ENCODE measurements around the gene HOMER3. TPM values are rescaled to one million over a fixed set of nuclear protein-coding genes. Genes with fewer than 3 reads are reported as not detected.

HOMER3 gene
- total RNA-seq, 1 experiment from 2014 or later = 58.9 TPM

- BruUV-seq (replicated peaks) = no TSS peak
- Mint-ChIP-seq H3K9me3 (ENCODE audit: unreplicated experiment) (no peaks in the 10 kb centered on the region), H3K27me3 (ENCODE audit: insufficient read depth, unreplicated experiment) (peaks cover 20% of the 10 kb centered on the region), H3K27ac (ENCODE audit: low read depth, unreplicated experiment) (no peak overlapping the region), H3K4me3 (ENCODE audit: unreplicated experiment) (no peak overlapping the region), H3K4me1 (ENCODE audit: insufficient read depth, unreplicated experiment) (no peaks in the 10 kb centered on the region), H3K36me3 (ENCODE audit: insufficient read depth, unreplicated experiment) (peaks cover 7% of the 10 kb centered on the region)
- ChIA-PET POLR2A (no interaction called here), CTCF (no interaction called here)
- intact Hi-C loops (cut with micrococcal nuclease) = no loop called here
- DNase-seq (ENCODE audit: unreplicated experiment) = no peak
- TF ChIP-seq, protein P1, sequence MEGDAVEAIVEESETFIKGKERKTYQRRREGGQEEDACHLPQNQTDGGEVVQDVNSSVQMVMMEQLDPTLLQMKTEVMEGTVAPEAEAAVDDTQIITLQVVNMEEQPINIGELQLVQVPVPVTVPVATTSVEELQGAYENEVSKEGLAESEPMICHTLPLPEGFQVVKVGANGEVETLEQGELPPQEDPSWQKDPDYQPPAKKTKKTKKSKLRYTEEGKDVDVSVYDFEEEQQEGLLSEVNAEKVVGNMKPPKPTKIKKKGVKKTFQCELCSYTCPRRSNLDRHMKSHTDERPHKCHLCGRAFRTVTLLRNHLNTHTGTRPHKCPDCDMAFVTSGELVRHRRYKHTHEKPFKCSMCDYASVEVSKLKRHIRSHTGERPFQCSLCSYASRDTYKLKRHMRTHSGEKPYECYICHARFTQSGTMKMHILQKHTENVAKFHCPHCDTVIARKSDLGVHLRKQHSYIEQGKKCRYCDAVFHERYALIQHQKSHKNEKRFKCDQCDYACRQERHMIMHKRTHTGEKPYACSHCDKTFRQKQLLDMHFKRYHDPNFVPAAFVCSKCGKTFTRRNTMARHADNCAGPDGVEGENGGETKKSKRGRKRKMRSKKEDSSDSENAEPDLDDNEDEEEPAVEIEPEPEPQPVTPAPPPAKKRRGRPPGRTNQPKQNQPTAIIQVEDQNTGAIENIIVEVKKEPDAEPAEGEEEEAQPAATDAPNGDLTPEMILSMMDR (IDR thresholded peaks at IDR 0.05; ENCODE audit: unreplicated experiment) = no peak
Measured at GRCh38 chr19:18899624-18900560, 41.1 kb downstream of the HOMER3 start.

GRCh38 chr19:18898607-18899408, 42.2 kb downstream of the HOMER3 start:
- ChIA-PET POLR2A (no interaction called here), CTCF (interaction anchor here (0.6 kb wide), 1 partner anchor 47 kb away, joined by 3 read pairs; no protein-coding TSS in a partner anchor)
- H3K27ac Mint-ChIP-seq (ENCODE audit: low read depth, unreplicated experiment) = no peak overlapping the region
- H3K4me1 Mint-ChIP-seq (ENCODE audit: insufficient read depth, unreplicated experiment) = no peaks in the 10 kb centered on the region
- DNase-seq (ENCODE audit: unreplicated experiment) = no peak
- no TSS peak for BruUV-seq (replicated peaks)
- H3K36me3 Mint-ChIP-seq (ENCODE audit: insufficient read depth, unreplicated experiment) = peaks cover 2% of the 10 kb centered on the region
- intact Hi-C loops (cut with micrococcal nuclease) = no loop called here
- peaks cover 27% of the 10 kb centered on the region for H3K27me3 Mint-ChIP-seq (ENCODE audit: insufficient read depth, unreplicated experiment)
- no peaks in the 10 kb centered on the region for H3K9me3 Mint-ChIP-seq (ENCODE audit: unreplicated experiment)
- TF ChIP-seq, protein P1 (IDR thresholded peaks at IDR 0.05; ENCODE audit: unreplicated experiment) = no peak
- no peak overlapping the region for H3K4me3 Mint-ChIP-seq (ENCODE audit: unreplicated experiment)

DNA sequence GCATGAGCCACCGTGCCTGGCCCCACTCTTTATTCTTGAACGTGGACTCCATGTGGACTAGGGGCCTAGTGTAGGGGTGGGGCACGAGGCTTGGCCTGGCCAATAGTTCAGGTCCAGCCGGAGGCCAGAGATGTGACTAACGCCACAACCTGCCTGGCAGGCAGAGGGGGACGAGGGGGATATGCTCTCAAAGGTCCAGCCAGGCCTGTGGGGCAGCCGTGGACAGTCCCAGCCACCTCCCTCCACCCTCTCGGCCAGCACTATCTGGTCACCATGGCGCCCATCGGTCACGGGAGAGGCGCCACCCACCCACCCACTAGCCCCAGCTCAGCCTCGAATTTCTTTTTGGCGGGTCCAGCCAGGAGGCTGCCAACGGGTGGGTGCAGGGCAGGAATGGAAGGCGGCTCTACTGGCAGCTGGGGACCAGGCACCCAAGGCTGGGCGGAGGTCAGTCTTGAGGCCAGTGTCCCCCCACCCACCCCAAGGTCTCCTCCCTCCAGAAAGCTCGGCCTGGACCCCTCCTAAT, 42.9 kb downstream of the HOMER3 start:
- intact Hi-C loops (cut with micrococcal nuclease) = no loop called here
- Mint-ChIP-seq H3K4me3 (ENCODE audit: unreplicated experiment) (no peak overlapping the region), H3K36me3 (ENCODE audit: insufficient read depth, unreplicated experiment) (no peaks in the 10 kb centered on the region), H3K4me1 (ENCODE audit: insufficient read depth, unreplicated experiment) (no peaks in the 10 kb centered on the region), H3K9me3 (ENCODE audit: unreplicated experiment) (no peaks in the 10 kb centered on the region), H3K27me3 (ENCODE audit: insufficient read depth, unreplicated experiment) (peaks cover 34% of the 10 kb centered on the region), H3K27ac (ENCODE audit: low read depth, unreplicated experiment) (no peak overlapping the region)
- ChIA-PET POLR2A (no interaction called here), CTCF (interaction anchor here (0.6 kb wide), 2 partner anchors 46 to 280 kb away, joined by 3 read pairs; no protein-coding TSS in a partner anchor)
- no peak for DNase-seq (ENCODE audit: unreplicated experiment)
- BruUV-seq (replicated peaks) = no TSS peak
- TF ChIP-seq, protein P1 (IDR thresholded peaks at IDR 0.05; ENCODE audit: unreplicated experiment) = no peak
